ENCODE data around the gene NEK7.

NEK7 gene

GRCh38 chr1:198141668-198142351 is 15.0 kb upstream of the NEK7 start:
- H3K27me3 ChIP-seq = no peaks in the 10 kb centered on the region
- no peaks in the 10 kb centered on the region for H3K9me3 ChIP-seq
- no peaks in the 10 kb centered on the region for H3K36me3 ChIP-seq
- H3K27ac ChIP-seq = no peak overlapping the region
- no peak for TF ChIP-seq Cebpa-rat (IDR thresholded peaks at IDR 0.05)
- H3K4me3 ChIP-seq = no peak overlapping the region
- H4K20me1 ChIP-seq = no peaks in the 10 kb centered on the region
- no peaks in the 10 kb centered on the region for H3K4me1 ChIP-seq
- H3K4me2 ChIP-seq = no peak overlapping the region
- no peak overlapping the region for H3K9ac ChIP-seq

GRCh38 chr1:198143797-198144196 is 13.0 kb upstream of the NEK7 start:
- no peak for TF ChIP-seq Cebpa-rat (IDR thresholded peaks at IDR 0.05)
- no peaks in the 10 kb centered on the region for H3K27me3 ChIP-seq
- H3K27ac ChIP-seq = no peak overlapping the region
- H3K4me1 ChIP-seq = no peaks in the 10 kb centered on the region
- no peak overlapping the region for H3K9ac ChIP-seq
- H4K20me1 ChIP-seq = no peaks in the 10 kb centered on the region
- no peaks in the 10 kb centered on the region for H3K36me3 ChIP-seq
- no peak overlapping the region for H3K4me3 ChIP-seq
- no peaks in the 10 kb centered on the region for H3K9me3 ChIP-seq
- H3K4me2 ChIP-seq = no peak overlapping the region

GRCh38 chr1:198147216-198147615 is 9.6 kb upstream of the NEK7 start:
- H3K9ac ChIP-seq = no peak overlapping the region
- no peaks in the 10 kb centered on the region for H3K27me3 ChIP-seq
- H3K9me3 ChIP-seq = no peaks in the 10 kb centered on the region
- H4K20me1 ChIP-seq = no peaks in the 10 kb centered on the region
- H3K4me1 ChIP-seq = no peaks in the 10 kb centered on the region
- TF ChIP-seq Cebpa-rat (IDR thresholded peaks at IDR 0.05) = no peak
- H3K4me3 ChIP-seq = no peak overlapping the region
- no peak overlapping the region for H3K27ac ChIP-seq
- no peaks in the 10 kb centered on the region for H3K36me3 ChIP-seq
- H3K4me2 ChIP-seq = no peak overlapping the region

- H3K27me3 ChIP-seq = no peaks in the 10 kb centered on the region
- no peak overlapping the region for H3K4me3 ChIP-seq
- no peaks in the 10 kb centered on the region for H3K9me3 ChIP-seq
- H4K20me1 ChIP-seq = no peaks in the 10 kb centered on the region
- no peak overlapping the region for H3K9ac ChIP-seq
- peaks cover 6% of the 10 kb centered on the region; the same call in 1 of the 2 replicates for H3K4me1 ChIP-seq
- H3K27ac ChIP-seq = no peak overlapping the region
- H3K36me3 ChIP-seq = no peaks in the 10 kb centered on the region
- H3K4me2 ChIP-seq = no peak overlapping the region
- TF ChIP-seq Cebpa-rat (IDR thresholded peaks at IDR 0.05) = no peak
Observed at GRCh38 chr1:198150369-198150768, 6.4 kb upstream of the NEK7 start.

GRCh38 chr1:198151688-198152087 is 5.1 kb upstream of the NEK7 start:
- no peak overlapping the region for H3K4me3 ChIP-seq
- H3K4me2 ChIP-seq = no peak overlapping the region
- no peak overlapping the region for H3K27ac ChIP-seq
- H3K36me3 ChIP-seq = no peaks in the 10 kb centered on the region
- peaks cover 6% of the 10 kb centered on the region; the same call in 1 of the 2 replicates for H3K4me1 ChIP-seq
- H3K9me3 ChIP-seq = no peaks in the 10 kb centered on the region
- H4K20me1 ChIP-seq = no peaks in the 10 kb centered on the region
- no peak for TF ChIP-seq Cebpa-rat (IDR thresholded peaks at IDR 0.05)
- H3K9ac ChIP-seq = no peak overlapping the region
- H3K27me3 ChIP-seq = no peaks in the 10 kb centered on the region

- no peak overlapping the region for H3K4me2 ChIP-seq
- H3K4me3 ChIP-seq = no peak overlapping the region
- H3K4me1 ChIP-seq = peaks cover 9% of the 10 kb centered on the region
- TF ChIP-seq Cebpa-rat (IDR thresholded peaks at IDR 0.05) = no peak
- no peaks in the 10 kb centered on the region for H3K9me3 ChIP-seq
- H3K36me3 ChIP-seq = no peaks in the 10 kb centered on the region
- H3K9ac ChIP-seq = no peak overlapping the region
- no peak overlapping the region for H3K27ac ChIP-seq
- no peaks in the 10 kb centered on the region for H4K20me1 ChIP-seq
- no peaks in the 10 kb centered on the region for H3K27me3 ChIP-seq
Observed at GRCh38 chr1:198153103-198153502, 3.7 kb upstream of the NEK7 start.

- TF ChIP-seq Cebpa-rat (IDR thresholded peaks at IDR 0.05) = no peak
- Histone ChIP-seq H3K27me3 (no peaks in the 10 kb centered on the region), H3K4me2 (no peak overlapping the region), H4K20me1 (no peaks in the 10 kb centered on the region), H3K4me3 (no peak overlapping the region), H3K9me3 (no peaks in the 10 kb centered on the region), H3K36me3 (no peaks in the 10 kb centered on the region), H3K4me1 (peaks cover 13% of the 10 kb centered on the region), H3K27ac (no peak overlapping the region), H3K9ac (no peak overlapping the region)
Observed at GRCh38 chr1:198153804-198154203, 3.0 kb upstream of the NEK7 start.

- no peak overlapping the region for H3K4me3 ChIP-seq
- H3K9ac ChIP-seq = no peak overlapping the region
- H4K20me1 ChIP-seq = no peaks in the 10 kb centered on the region
- TF ChIP-seq Cebpa-rat (IDR thresholded peaks at IDR 0.05) = no peak
- H3K4me2 ChIP-seq = no peak overlapping the region
- no peaks in the 10 kb centered on the region for H3K9me3 ChIP-seq
- H3K27ac ChIP-seq = no peak overlapping the region
- peaks cover 22% of the 10 kb centered on the region for H3K4me1 ChIP-seq
- H3K36me3 ChIP-seq = no peaks in the 10 kb centered on the region
- H3K27me3 ChIP-seq = no peaks in the 10 kb centered on the region
Observed at GRCh38 chr1:198155253-198155652, 1.5 kb upstream of the NEK7 start.

GRCh38 chr1:198156111-198156744 is 570 bp upstream of the NEK7 start:
- no peaks in the 10 kb centered on the region for H4K20me1 ChIP-seq

GRCh38 chr1:198157241-198157846 is 546 bp downstream of the NEK7 start:
- TF ChIP-seq Cebpa-rat (IDR thresholded peaks at IDR 0.05) = no peak

More at GRCh38 chr1:198156111-198156744, 570 bp upstream of the NEK7 start:
- Histone ChIP-seq H3K4me2 (peak overlapping the region; percentile 95), H3K4me1 (peaks cover 22% of the 10 kb centered on the region), H3K9ac (peak overlapping the region; percentile 89), H3K27ac (peak overlapping the region; percentile 88), H3K27me3 (no peaks in the 10 kb centered on the region), H3K4me3 (peak overlapping the region; percentile 98), H3K9me3 (no peaks in the 10 kb centered on the region), H3K36me3 (no peaks in the 10 kb centered on the region)
- no peak for TF ChIP-seq Cebpa-rat (IDR thresholded peaks at IDR 0.05)

More at GRCh38 chr1:198157241-198157846, 546 bp downstream of the NEK7 start:
- no peaks in the 10 kb centered on the region for H3K36me3 ChIP-seq
- peak overlapping the region; percentile 95 for H3K4me2 ChIP-seq
- H3K4me1 ChIP-seq = peaks cover 28% of the 10 kb centered on the region
- H4K20me1 ChIP-seq = no peaks in the 10 kb centered on the region; the same call in 1 of the 2 replicates
- H3K9me3 ChIP-seq = no peaks in the 10 kb centered on the region
- H3K27me3 ChIP-seq = no peaks in the 10 kb centered on the region
- H3K27ac ChIP-seq = peak overlapping the region; percentile 88
- H3K4me3 ChIP-seq = peak overlapping the region; percentile 98
- peak overlapping the region; percentile 89 for H3K9ac ChIP-seq
